SU-DHL-6 (cell line): ENCODE measurements around the gene DNAJC13.

Experiments
- CTCF ChIP-seq: fragments of 200-600 bp; sonication (generic); IDR thresholded peaks from one replicate; pipeline ENCODE4 v1.5.1; 2017; ENCODE audit warnings: antibody characterized with exemption, mild to moderate bottlenecking, low read length, moderate library complexity; ENCODE audit not compliant: insufficient read depth, poor library complexity, severe bottlenecking
- EZH2phosphoT487 ChIP-seq: fragments of 200-600 bp; sonication (generic), shearing (Covaris generic); conservative IDR thresholded peaks from 2 replicates; pipeline ENCODE4 v1.6.1; 2018; ENCODE audit warnings: mild to moderate bottlenecking, antibody characterized with exemption, low read length, moderate library complexity, mixed read lengths

- TF ChIP-seq CTCF (no peak), EZH2phosphoT487 (no peak)
Observed at GRCh38 chr3:132406587-132406986, 10.7 kb upstream of the DNAJC13 start.
